ENCODE measurements around the gene ARMC9.

DNA sequence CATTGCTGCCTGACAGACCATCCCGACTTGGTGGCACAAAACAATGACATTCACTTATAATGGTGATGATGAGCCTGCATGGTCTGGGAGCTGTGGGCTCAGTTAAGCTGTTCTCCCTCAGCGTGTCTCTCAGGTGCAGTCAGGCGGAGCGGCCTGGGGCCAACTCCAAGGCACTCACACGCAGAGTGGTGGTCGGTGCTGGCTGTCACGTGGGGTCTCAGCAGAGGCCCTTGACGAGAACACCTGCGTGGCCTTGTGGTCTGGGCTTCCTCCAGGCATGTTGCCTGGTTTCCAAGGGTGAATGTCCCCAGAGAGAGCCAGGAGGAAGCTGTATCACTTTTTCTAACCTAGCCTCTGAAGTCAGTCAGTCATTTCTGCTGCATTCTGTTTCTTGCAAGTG, 29.8 kb downstream of the ARMC9 start:
- TF ChIP-seq RARB (CRISPR knock-in tag; IDR thresholded peaks at IDR 0.05) (no peak), ARNTL (CRISPR knock-in tag; IDR thresholded peaks at IDR 0.05; ENCODE audit: borderline replicate concordance, low read depth) (no peak), PPARA (CRISPR knock-in tag; IDR thresholded peaks at IDR 0.05; ENCODE audit: borderline replicate concordance) (no peak), SNAI2 (CRISPR knock-in tag; IDR thresholded peaks at IDR 0.05) (no peak), GLIS3 (CRISPR knock-in tag; IDR thresholded peaks at IDR 0.05) (no peak), TCF4 (CRISPR knock-in tag; IDR thresholded peaks at IDR 0.05; ENCODE audit: borderline replicate concordance) (no peak), ZNF8 (CRISPR knock-in tag; IDR thresholded peaks at IDR 0.05) (no peak), TSHZ2 (CRISPR knock-in tag; IDR thresholded peaks at IDR 0.05) (no peak)
- TF ChIP-seq, protein P1, sequence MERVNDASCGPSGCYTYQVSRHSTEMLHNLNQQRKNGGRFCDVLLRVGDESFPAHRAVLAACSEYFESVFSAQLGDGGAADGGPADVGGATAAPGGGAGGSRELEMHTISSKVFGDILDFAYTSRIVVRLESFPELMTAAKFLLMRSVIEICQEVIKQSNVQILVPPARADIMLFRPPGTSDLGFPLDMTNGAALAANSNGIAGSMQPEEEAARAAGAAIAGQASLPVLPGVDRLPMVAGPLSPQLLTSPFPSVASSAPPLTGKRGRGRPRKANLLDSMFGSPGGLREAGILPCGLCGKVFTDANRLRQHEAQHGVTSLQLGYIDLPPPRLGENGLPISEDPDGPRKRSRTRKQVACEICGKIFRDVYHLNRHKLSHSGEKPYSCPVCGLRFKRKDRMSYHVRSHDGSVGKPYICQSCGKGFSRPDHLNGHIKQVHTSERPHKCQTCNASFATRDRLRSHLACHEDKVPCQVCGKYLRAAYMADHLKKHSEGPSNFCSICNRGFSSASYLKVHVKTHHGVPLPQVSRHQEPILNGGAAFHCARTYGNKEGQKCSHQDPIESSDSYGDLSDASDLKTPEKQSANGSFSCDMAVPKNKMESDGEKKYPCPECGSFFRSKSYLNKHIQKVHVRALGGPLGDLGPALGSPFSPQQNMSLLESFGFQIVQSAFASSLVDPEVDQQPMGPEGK (CRISPR knock-in tag; IDR thresholded peaks at IDR 0.05; ENCODE audit: borderline replicate concordance) = no peak
